ENCODE data around the gene TMEM79.

- TF ChIP-seq POLR2AphosphoS5 (IDR thresholded peaks at IDR 0.05; ENCODE audit: borderline replicate concordance, low read depth, low read length), result no peak
- no peak for TF ChIP-seq EZH2 (IDR thresholded peaks at IDR 0.05)
Measured at GRCh38 chr1:156291226-156292061, 7.3 kb downstream of the TMEM79 start.

Measured in SK-N-MC (cell line).